HepG2 (cell line): ENCODE results near the gene UBE3B. TPM values are rescaled to one million over a fixed set of nuclear protein-coding genes. Genes with fewer than 3 reads are reported as not detected.

Source experiments
- ATAC-seq: fragments of 200-7000 bp; cut with Tn5 transposase; 3 replicates; pipeline ENCODE4 v1.9.1; 2020; ENCODE audit warnings: mild to moderate bottlenecking, moderate library complexity
- BruUV-seq: library from RNA; stranded (reverse); fragments of 400-500 nt; replicated peaks from 2 replicates; lab custom pipeline; 2021; lab: Mats Ljungman, UMichigan
- CTCF ChIA-PET: fragments of 300-600 bp; formaldehyde crosslinking; extraction: SDS; loops from one replicate; lab custom pipeline; 2021; ENCODE audit warnings: low total read pairs, inconsistent platforms, low intra/inter-chr PET ratio; lab: Yijun Ruan, JAX
- POLR2A ChIA-PET: fragments of 350-600 bp; sonication (Branson Sonifier 250); formaldehyde crosslinking; loops from one replicate; lab custom pipeline; 2020; ENCODE audit warnings: antibody characterized with exemption, inconsistent platforms; lab: Yijun Ruan, JAX
- DNase-seq: peaks from one replicate; pipeline ENCODE4 v3.0.0-alpha.2; 2015; ENCODE audit warnings: low spot score
- FAIRE-seq: peaks from 3 replicates; lab custom pipeline; 2011; peaks lifted over from hg19 to GRCh38; lab: Jason Lieb, UNC
- H2AFZ ChIP-seq: one replicate; pipeline ENCODE4 v1.6.1; 2011; ENCODE audit warnings: low read length, inconsistent platforms
- H3K27ac ChIP-seq: fragments of 300-600 bp; 3 replicates; pipeline ENCODE4 v1.8.0; 2011; ENCODE audit warnings: mixed run types, mild to moderate bottlenecking, mixed read lengths, low read length, inconsistent platforms; ENCODE audit not compliant: insufficient read depth; ENCODE audit errors: extremely low read length
- H3K27me3 ChIP-seq, 2 experiments: fragments of 200-600 bp in 1 of 2; 2 replicates in 1 of 2; 3 replicates in 1 of 2; pipeline versions ENCODE4 v1.6.0 to v1.8.0; 2011; ENCODE audit warnings: low read length in 2 of 2, mild to moderate bottlenecking in 2 of 2, moderate library complexity in 2 of 2, inconsistent platforms in 1 of 2; ENCODE audit not compliant: insufficient read depth in 2 of 2, control insufficient read depth in 1 of 2
- H3K36me3 ChIP-seq, 2 experiments: fragments of 200-600 bp in 1 of 2; replicated peaks in 1 of 2; 2 replicates in 1 of 2; 3 replicates in 1 of 2; pipeline versions ENCODE4 v1.5.1 to v1.8.0; 2011; ENCODE audit warnings: low read length in 2 of 2, inconsistent platforms in 1 of 2; ENCODE audit not compliant: insufficient read depth in 2 of 2, control insufficient read depth in 1 of 2
- H3K4me1 ChIP-seq: 2 replicates; pipeline ENCODE4 v1.5.1; 2012; ENCODE audit warnings: low read length, inconsistent platforms; ENCODE audit not compliant: insufficient read depth
- H3K4me2 ChIP-seq: 2 replicates; pipeline ENCODE4 v1.6.0; 2011; ENCODE audit warnings: low read depth, low read length, inconsistent platforms
- H3K4me3 ChIP-seq, 3 experiments: fragments of 200-600 bp in 1 of 3; sonication (generic), shearing (Covaris generic) in 1 of 3; replicated peaks in 1 of 3; 2 replicates each; pipeline ENCODE4 v1.5.1; 2011 to 2016; ENCODE audit warnings: low read length in 3 of 3, inconsistent platforms in 2 of 3, low read depth in 2 of 3, mild to moderate bottlenecking in 2 of 3, control low read depth in 1 of 3, mixed read lengths in 1 of 3; ENCODE audit not compliant: insufficient read depth in 1 of 3
- H3K79me2 ChIP-seq: one replicate; pipeline ENCODE4 v1.6.1; 2011; ENCODE audit warnings: low read length, inconsistent platforms; ENCODE audit not compliant: insufficient read depth
- H3K9ac ChIP-seq: 2 replicates; pipeline ENCODE4 v1.6.0; 2011; ENCODE audit warnings: mild to moderate bottlenecking, low read depth, low read length, inconsistent platforms; ENCODE audit not compliant: insufficient read depth
- H3K9me3 ChIP-seq: 2 replicates; pipeline ENCODE4 v1.5.1; 2012; ENCODE audit warnings: mild to moderate bottlenecking, low read length
- H4K20me1 ChIP-seq: 2 replicates; pipeline ENCODE4 v1.6.0; 2011; ENCODE audit warnings: inconsistent platforms, mild to moderate bottlenecking, low read length, moderate library complexity; ENCODE audit not compliant: insufficient read depth
- GATAD2A ChIP-seq: IDR thresholded peaks from 2 replicates; pipeline ENCODE4 v1.6.1; 2016
- GLMP ChIP-seq: sonication (generic); formaldehyde crosslinking; IDR thresholded peaks from 2 replicates; pipeline ENCODE4 v1.9.0; 2021; ENCODE audit warnings: missing genetic modification reagents, mild to moderate bottlenecking, borderline replicate concordance
- HNF4A ChIP-seq: sonication (generic); formaldehyde crosslinking; IDR thresholded peaks from 2 replicates; pipeline ENCODE4 v1.4.0; 2020; ENCODE audit warnings: missing genetic modification reagents
- HNF4G ChIP-seq, 2 experiments: sonication (generic) in 1 of 2; formaldehyde crosslinking in 1 of 2; IDR thresholded peaks; 2 replicates each; pipeline versions ENCODE4 v1.4.0 to v1.6.1; 2011 to 2020; ENCODE audit warnings: borderline replicate concordance in 2 of 2, low read depth in 2 of 2, mild to moderate bottlenecking in 2 of 2, low read length in 1 of 2, missing genetic modification reagents in 1 of 2, moderate library complexity in 1 of 2
- KAT2B ChIP-seq: fragments of 150-350 bp; IDR thresholded peaks from 2 replicates; pipeline ENCODE4 v1.6.1; 2014; ENCODE audit warnings: low read depth, low read length, borderline replicate concordance
- NFKB2 ChIP-seq: sonication (generic); formaldehyde crosslinking; IDR thresholded peaks from 2 replicates; pipeline ENCODE4 v1.4.0; 2020; ENCODE audit warnings: missing genetic modification reagents, borderline replicate concordance
- POLR2A ChIP-seq, 2 experiments: IDR thresholded peaks; 2 replicates each; pipeline ENCODE4 v1.6.1; 2011; ENCODE audit warnings: low read depth in 2 of 2, low read length in 2 of 2, mild to moderate bottlenecking in 1 of 2, moderate library complexity in 1 of 2; ENCODE audit not compliant: insufficient read depth in 1 of 2
- POLR2G ChIP-seq: fragments of 200-400 bp; formaldehyde crosslinking; IDR thresholded peaks from 2 replicates; pipeline ENCODE4 v1.6.1; 2018; ENCODE audit warnings: mild to moderate bottlenecking, low read depth, low read length, moderate library complexity
- RBM22 ChIP-seq: fragments of 200-400 bp; formaldehyde crosslinking; optimal IDR thresholded peaks from 2 replicates; pipeline ENCODE3; 2017; ENCODE audit warnings: mild to moderate bottlenecking, low read length, moderate library complexity
- TEAD3 ChIP-seq: optimal IDR thresholded peaks from 2 replicates; pipeline ENCODE3; 2016; ENCODE audit warnings: borderline replicate concordance
- ZNF281 ChIP-seq: sonication (generic); formaldehyde crosslinking; IDR thresholded peaks from 2 replicates; pipeline ENCODE4 v1.4.0; 2020; ENCODE audit warnings: missing genetic modification reagents, borderline replicate concordance
- ZNF354B ChIP-seq: sonication (generic); formaldehyde crosslinking; IDR thresholded peaks from 2 replicates; pipeline ENCODE4 v1.8.0; 2022; ENCODE audit warnings: mild to moderate bottlenecking, missing genetic modification reagents
- ZNF660 ChIP-seq: sonication (generic); formaldehyde crosslinking; IDR thresholded peaks from 2 replicates; pipeline ENCODE4 v1.5.1; 2020; ENCODE audit warnings: mild to moderate bottlenecking, low read depth, missing genetic modification reagents, borderline replicate concordance
- WGBS: methylation state at CpG from one replicate; pipeline ENCODE4 v1.1.6; 2017; ENCODE audit warnings: low lambda C conversion rate; 5-methylcytosine and 5-hydroxymethylcytosine counted together
- in situ Hi-C: cut with HindIII; loops from 2 replicates; pipeline ENCODE4 v1.10.0; 2017; ENCODE audit warnings: low pct_unique_long_range_greater_than_20kb; ENCODE audit not compliant: extremely low pct_ligation_motif_present
- intact Hi-C: fragments of 100-400 bp; cut with micrococcal nuclease; formaldehyde crosslinking; loops from one replicate; pipeline ENCODE4 v1.10.0; 2022; ENCODE audit not compliant: unreplicated experiment
- polyA plus RNA-seq, 8 experiments: library from polyadenylated mRNA; depleted of rRNA in 3 of 8; stranded (reverse) in 7 of 8; unstranded in 1 of 8; fragments of >200 nt; fragmentation: Illumina TruSeq in 4 of 8; extraction: Trizol in 4 of 8; gene quantifications; 2 replicates each; pipeline versions ENCODE4 v1.2.1 to v1.2.3, GENCODE V29; 2011 to 2016; ENCODE audit warnings: low read depth in 4 of 8, missing spikeins in 1 of 8, mixed read lengths in 1 of 8; ENCODE audit not compliant: insufficient read depth in 1 of 8
- total RNA-seq, 5 experiments: library from RNA; depleted of rRNA; stranded (reverse); fragments of >200 nt; fragmentation: Illumina TruSeq; extraction: Trizol; gene quantifications; 2 replicates each; pipeline ENCODE4 v1.2.3, GENCODE V29; 2016; ENCODE audit warnings: low read depth in 1 of 5

The UBE3B gene
- total and polyA plus RNA-seq, 2 of the 13 experiments (the other 11 are each of a cell fraction or from before 2014, with no cell fraction given) = 22.7 to 25.3 TPM

- Histone ChIP-seq H4K20me1 (no peaks in the 10 kb centered on the region), H3K79me2 (no peaks in the 10 kb centered on the region), H3K4me1 (peaks cover 70% of the 10 kb centered on the region), H3K27ac (no peak overlapping the region), H3K4me2 (peak overlapping the region; percentile 4; the same call in 1 of the 2 replicates), H3K9me3 (no peaks in the 10 kb centered on the region), H3K27me3 (peaks cover 2 to 23% of the 10 kb centered on the region in 2 experiments), H3K36me3 (no peaks in the 10 kb centered on the region; a peak in 1 of 5 replicates), H3K4me3 (no peak overlapping the region), H2AFZ (no peak overlapping the region), H3K9ac (no peak overlapping the region)
- ChIA-PET CTCF (no interaction called here), POLR2A (interaction anchor here (3.8 kb wide), 1 partner anchor 18 kb away, joined by 18 read pairs; the partner anchor contains the start of genes MMAB and MVK)
- TF ChIP-seq GATAD2A (no peak), POLR2G (peak; percentile 48; the same call in 1 of the 2 replicates)
- WGBS = 41% methylated on average over 6 of the region's 6 CpGs
- BruUV-seq = TSS peak; percentile 28
- FAIRE-seq = no peak
- DNase-seq = no peak
- intact Hi-C loops = no loop called here
- ATAC-seq = no peak
- in situ Hi-C loops = no loop called here
Measured at GRCh38 chr12:109554761-109555160, 77.3 kb downstream of the UBE3B start.

- ATAC-seq (no peak), DNase-seq (no peak), FAIRE-seq (no peak)
- H3K4me1 ChIP-seq = peaks cover 63% of the 10 kb centered on the region
- BruUV-seq = no TSS peak
- H4K20me1 ChIP-seq = no peaks in the 10 kb centered on the region
- H3K27me3 ChIP-seq = peaks cover 0 to 15% of the 10 kb centered on the region in 2 experiments; a peak in 4 of 5 replicates
- in situ Hi-C loops = no loop called here
- no peaks in the 10 kb centered on the region for H3K9me3 ChIP-seq
- no peaks in the 10 kb centered on the region for H3K79me2 ChIP-seq
- CTCF ChIA-PET = no interaction called here
- no peak overlapping the region for H3K4me2 ChIP-seq
- intact Hi-C loops = no loop called here
- H3K9ac ChIP-seq = no peak overlapping the region
- no peak overlapping the region for H3K27ac ChIP-seq
- H3K4me3 ChIP-seq = no peak overlapping the region
- TF ChIP-seq ZNF354B (no peak), HNF4A (CRISPR knock-in tag) (peak; percentile 26; the same call in 1 of the 2 replicates), ZNF281 (CRISPR knock-in tag) (peak; percentile 49; the same call in 1 of the 2 replicates), KAT2B (no peak), TEAD3 (CRISPR knock-in tag) (peak; percentile 17), NFKB2 (0 out of 2 replicates have a peak, but pooled peaks have one; percentile 27), RBM22 (no peak), GLMP (CRISPR knock-in tag) (no peak), ZNF660 (no peak), HNF4G (IDR thresholded peaks at IDR 0.05; ENCODE audit: borderline replicate concordance, low read depth, low read length) (peak; percentile 16; the same call in 1 of the 2 replicates), HNF4G (CRISPR knock-in tag; IDR thresholded peaks at IDR 0.05; ENCODE audit: borderline replicate concordance, low read depth) (no peak), POLR2A (IDR thresholded peaks at IDR 0.05; ENCODE audit: insufficient read depth in 1 of 2, low read depth in 2 of 2, low read length in 2 of 2) (peak in 1 of 2 experiments; percentile 23; a peak in 1 of 4 replicates)
- H2AFZ ChIP-seq = no peak overlapping the region
- no peaks in the 10 kb centered on the region; a peak in 2 of 5 replicates for H3K36me3 ChIP-seq
- POLR2A ChIA-PET = no interaction called here
- WGBS = 74% methylated on average over 16 of the region's 18 CpGs
Measured at GRCh38 chr12:109555431-109556315, 78.2 kb downstream of the UBE3B start.
